Ecto neural progenitor cell (in vitro differentiated cells): ENCODE data around the gene MATCAP1.

Experiments used
- DNase-seq: peaks from one replicate; pipeline ENCODE4 v3.0.0-alpha.2; 2018; ENCODE audit warnings: low spot score

The MATCAP1 gene

DNA sequence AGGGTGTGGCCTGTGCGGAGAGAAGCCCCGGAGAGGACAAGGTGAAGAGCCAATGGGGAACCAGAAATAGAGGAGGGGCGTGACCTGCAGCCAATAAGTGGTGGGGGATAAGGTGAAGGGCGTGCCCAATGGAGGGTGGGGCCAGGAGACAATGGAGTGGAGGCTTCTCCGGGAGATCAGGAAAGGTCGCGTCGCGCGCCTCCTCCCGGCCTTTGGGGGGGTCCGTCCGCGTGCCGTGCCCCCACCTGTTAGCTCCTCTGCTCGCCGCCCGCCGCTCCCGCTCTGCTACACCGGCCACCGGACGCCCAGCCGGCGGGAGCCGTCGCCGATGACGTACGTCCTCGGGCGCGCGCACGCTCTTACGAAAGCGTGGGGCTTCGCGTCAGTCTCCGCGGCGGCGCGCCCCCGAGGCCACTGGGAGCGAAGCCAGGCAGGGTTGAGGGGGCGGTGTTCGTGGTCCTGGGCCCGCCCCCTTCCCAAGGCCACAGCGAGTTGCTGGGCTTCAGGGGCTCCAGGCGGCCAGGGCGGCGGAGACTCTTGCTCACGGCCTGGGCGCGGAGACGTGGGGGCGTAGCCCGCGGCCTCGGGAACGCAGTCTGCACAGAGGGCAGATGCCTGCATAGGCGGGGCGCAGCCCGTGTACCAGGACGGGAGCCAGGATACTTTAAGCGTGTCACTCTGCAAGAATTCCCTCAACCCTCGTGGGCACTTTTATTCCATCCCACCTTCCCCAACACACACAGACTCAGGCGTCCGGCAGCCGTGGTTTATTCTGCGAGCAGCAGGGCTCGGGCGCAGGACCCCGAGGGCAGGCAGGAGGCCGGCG, at the start of gene MATCAP1:
TSS of gene MATCAP1 (minus strand) at position 337 of the 826 bp plus-strand sequence. CDS start 3,353 bp downstream, outside the sequence.
- peak; percentile 95 for DNase-seq

DNA sequence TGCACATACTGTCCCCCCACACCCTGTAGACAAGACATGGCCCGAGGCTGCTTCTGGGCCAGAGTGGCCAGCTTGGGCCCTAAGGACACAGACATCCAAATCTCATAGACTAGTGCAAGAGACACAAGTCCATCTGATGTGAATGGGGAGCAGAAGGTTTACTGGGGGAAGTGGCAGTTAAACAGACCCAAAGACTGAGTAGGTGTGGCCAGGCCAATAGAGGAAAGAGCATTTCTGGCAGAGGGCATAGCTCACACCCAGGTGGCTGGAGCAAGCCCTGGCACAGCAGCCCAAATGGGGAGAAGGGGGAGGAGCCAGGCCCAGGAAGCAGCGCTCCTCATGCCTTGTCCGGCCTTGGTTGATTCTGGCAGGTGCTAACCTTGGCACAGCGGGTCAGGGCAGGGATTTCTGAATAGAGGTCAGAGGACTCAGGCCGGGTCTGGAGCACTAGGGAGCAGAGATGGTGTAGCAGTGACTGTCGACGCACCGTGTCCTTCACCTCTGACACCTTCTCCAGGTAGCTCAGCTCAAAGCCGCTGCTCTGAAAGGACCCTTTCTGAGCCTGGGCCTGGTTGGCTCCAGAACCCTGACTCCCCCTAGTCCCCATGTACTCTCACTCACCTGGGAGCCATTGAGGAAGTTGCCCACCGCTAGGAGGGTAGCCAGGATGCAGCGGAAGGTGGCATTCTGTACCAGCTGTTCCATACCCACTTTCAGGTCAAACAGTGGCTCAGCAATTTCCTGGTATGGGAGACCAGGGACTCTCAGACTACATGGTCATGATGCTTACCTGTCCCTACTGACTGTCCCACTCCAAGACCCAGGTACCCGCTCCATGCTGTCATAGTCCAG, 47.3 kb upstream of the MATCAP1 start:
- no peak for DNase-seq

DNA sequence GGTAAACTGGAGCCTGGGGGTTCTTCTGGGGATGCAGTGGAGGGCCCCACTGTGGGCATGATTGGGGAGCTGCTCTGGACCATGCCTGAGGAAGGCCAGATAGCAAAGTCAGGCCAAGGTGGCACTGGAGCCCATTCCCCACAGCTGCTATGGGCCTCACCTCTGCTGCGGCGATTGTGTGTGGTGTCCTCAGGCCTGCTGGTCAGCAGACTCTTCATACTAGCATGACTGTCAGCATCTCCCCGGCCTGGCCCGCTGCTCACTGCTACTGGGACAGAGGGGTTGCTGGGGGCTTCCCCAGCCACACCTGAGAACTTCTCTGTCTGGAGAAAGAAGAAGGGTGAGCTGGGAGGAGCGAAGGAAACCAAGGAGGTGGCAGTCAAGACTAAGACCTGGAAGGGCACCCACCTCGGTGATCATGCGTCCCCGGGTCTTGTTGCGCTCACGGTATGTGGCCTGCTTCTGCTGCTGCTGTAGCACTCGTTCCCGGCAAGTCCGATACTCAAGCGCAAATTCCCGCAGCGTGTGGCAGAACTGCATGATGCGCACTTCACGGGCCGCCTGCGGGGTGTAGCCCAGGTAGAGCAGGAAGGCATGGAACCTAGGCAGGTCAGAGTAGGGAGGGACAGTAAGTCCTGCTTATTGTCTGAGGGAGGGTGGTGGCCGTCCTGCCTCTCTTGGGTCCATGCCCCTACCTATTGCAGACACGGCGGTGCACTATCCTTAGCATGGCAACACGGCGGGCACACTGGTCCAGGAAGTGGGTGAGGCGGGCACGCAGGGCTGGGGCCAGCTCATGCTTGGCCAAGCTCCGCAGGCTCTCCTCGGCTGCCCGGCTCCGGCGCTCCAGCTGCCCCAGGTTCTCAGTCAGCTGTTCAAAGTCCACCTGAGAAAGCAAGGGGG, 46.4 kb upstream of the MATCAP1 start:
- DNase-seq = no peak

DNA sequence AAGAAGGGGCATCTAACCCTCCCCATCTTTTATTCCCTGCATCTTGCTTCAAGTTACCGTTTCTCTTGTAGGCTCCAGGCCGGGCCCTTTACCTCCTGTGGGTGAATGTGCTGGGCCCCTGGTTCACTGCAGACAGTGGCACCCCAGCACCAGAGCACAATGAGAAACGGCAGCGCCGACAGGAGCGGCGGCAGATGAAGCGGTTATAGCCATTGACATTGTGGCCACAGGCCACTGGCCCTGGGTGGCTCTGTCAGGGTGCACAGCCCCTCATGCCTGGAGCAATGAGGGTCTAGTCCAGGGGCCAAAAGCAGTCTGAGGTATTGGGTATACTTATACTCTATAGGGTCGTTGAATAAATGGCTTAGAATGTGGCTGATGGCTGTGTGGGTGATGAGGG, 45.1 kb upstream of the MATCAP1 start:
- DNase-seq = no peak

DNA sequence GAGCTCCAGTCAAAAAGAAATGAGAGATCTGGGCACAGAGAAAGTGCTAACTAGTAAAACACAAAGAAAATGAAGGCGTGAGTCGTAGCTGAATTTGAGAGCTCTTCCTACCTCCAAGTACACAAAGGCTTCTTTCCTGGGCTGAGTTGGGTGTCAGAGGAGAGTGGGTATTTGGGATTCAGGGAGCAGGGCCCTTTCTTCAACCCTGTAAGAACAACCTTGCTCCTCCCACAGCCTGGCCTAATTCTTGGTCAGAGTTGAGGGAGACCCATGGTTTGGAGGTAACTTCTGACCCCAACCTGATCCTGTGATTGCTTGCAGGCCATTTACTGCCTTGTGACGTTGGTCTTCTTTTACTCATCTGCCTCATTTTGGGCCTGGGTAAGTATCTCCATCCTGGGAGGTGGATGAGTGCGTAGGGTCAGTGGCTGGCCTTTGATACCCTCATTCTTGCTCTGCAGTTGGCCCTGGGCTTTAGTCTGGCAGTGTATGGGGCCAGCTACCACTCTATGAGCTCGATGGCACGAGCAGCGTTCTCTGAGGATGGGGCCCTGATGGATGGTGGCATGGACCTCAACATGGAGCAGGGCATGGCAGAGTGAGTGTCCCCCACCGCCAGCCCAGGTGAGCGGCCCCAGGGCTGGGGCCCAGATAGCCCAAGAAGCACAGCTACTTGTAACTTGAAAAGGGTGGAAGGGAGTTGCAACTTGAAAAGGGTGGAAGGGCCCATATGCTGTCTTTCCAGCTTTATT, 44.4 kb upstream of the MATCAP1 start:
- no peak for DNase-seq

DNA sequence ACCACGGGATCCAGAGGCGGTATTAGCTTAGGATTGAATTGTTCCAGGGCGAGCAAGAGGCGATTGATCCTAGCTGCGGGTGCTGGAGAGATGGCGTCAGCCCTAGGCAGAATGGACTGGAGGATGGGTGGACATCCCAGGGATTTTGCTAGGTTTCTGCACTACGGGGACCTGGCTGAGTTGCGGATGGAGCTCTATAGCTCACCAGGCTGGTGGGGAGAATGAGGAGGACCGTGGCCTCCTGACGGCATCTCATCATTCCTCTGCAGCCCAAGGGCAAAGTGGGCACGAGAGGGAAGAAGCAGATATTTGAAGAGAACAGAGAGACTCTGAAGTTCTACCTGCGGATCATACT, 43.8 kb upstream of the MATCAP1 start:
- DNase-seq = no peak

DNA sequence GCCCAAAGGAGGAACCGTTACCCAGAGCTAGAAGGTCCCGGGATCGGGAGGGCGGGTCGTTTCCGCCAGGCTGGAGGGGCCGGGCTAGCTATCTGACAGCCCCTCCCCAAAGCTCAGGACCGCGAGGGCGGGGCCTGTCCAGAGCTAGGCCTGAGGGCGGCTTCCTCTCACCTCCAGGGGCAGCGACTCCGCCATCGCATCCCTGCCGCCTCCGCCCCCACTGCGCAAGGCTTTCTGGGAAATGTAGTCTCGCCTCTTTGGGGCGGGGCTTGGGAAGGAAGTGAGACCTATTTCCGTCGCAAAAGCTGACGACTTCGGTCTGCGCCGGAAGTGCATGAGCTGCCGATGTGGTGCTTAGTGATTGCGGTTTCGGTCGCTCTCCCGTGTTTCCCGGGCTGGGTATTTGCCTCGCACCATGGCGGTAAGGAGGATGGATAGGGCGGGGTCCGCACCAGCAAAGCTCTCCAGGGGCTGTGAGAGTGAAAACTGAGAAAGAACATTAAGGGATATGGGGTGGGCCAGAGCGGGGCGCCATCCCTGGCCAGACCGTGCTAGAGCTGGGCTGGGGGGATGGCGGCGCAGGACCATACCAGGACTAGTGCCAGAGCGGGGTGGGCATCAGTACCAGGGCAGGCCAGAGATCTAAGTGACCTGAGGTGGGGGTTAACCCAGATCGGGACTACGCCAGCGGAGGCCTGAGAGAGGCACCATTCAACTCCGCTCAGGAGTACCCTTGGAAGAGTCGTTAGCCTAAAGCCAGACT, 43.2 kb upstream of the MATCAP1 start, which contains the start of gene TMEM208:
TSS of gene TMEM208 (plus strand) at position 327 of the 763 bp plus-strand sequence. CDS start at position 416, 89 bp downstream.
- peak; percentile 99 for DNase-seq

DNA sequence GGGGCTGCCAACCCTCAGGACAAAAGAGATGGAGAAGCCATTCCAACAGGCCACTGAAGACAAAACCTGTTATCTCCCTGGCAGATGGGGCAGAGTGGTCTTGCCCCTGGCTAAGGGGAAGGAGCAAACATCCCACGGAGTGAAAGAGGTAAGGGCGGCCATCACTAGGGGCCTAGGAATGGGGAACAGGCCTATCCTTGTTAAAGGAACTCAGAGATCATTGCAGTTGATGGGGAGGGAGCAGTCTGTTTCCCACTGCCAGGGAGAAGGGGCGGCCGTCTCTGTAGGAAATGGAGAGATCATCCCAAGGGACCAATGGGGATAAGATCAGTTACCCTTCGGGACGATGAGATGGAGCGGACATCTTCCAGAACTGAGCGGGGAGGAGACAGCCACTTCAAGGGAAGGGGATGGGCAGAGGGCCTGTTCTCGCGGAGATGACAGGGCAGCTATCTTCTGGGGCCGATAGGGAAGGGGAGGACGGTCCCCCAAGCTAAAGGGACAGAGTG, 42.6 kb upstream of the MATCAP1 start:
- DNase-seq = no peak

DNA sequence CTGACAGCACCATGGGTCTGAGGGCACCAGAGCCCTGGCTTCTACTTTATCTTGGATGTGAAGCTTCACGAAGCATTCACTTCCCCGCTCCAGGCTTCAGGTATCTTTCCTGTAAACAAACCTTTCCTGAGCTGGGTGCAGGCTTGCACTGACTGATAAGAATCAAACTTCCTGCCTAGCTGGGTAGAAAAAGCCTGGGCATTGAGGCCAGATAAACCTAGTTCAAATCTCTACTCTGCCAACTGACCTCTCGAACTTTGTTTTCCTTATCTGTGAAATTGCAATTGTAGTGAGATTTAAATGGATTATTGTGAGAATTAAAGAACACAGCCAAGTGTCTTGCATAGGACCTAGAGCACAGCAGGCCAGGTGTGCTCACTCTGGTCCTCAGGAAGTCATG, 40.2 kb upstream of the MATCAP1 start:
- DNase-seq = no peak

DNA sequence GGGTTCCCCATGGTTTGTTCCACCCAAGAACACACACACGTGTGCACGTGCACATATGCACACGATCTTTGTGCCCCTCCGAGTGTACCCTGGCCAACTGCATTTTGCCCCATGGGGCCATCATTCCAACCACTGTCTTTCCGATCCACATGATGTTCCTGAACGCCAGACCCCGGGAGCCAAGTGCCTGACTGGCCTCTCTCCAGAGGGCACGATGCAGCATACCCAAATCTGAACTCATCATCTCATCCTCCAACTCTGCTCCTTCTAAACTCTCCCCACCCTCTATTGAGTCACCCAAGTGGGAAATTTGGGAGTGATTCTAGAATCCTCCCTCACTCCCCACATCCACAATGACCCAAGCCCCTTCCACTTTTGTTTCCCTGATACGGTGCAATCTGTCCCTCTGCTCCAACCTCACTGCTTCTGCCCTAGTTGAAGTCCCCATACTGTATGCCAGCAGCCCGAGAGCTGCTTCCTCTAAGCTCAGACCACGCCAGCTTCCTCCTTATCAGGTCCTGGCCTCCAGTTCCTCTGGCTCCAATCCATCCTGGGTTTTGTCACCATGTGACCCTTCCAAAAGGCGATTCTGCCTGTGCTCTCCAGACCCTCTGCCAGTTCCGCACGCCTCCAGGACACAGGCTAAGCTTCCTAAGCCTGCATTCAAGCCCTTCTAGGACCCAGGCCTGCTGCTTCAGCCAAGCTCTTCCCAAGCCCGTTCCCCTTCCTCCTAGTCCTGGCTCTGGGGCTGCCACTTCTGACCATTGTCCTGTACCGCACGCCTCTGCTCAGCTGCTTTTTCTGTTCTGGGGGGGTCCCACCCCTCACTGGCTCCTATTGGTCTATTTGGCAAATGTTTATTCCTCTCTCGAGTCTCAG, 33.1 kb upstream of the MATCAP1 start:
- DNase-seq = no peak

DNA sequence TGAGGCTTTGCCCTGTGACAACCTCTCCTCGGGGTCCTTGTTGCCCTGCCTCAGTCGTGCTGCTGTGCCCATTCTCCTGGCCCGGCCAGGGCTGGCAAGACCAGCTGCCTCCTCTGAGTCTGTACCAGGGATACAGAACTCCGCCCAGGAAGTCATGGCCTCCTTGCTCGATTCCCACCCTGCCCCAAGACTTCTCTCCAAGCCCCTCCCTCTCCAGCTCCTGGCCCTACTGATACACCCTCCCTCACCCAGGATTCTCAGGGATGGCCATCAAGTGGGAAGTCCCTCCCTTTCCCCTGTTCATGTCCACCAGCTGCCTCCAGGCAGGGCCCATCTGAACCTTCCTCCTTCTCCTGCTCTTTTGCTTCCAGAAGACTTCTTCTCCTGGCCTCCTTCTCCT, 31.9 kb upstream of the MATCAP1 start:
- no peak for DNase-seq

DNA sequence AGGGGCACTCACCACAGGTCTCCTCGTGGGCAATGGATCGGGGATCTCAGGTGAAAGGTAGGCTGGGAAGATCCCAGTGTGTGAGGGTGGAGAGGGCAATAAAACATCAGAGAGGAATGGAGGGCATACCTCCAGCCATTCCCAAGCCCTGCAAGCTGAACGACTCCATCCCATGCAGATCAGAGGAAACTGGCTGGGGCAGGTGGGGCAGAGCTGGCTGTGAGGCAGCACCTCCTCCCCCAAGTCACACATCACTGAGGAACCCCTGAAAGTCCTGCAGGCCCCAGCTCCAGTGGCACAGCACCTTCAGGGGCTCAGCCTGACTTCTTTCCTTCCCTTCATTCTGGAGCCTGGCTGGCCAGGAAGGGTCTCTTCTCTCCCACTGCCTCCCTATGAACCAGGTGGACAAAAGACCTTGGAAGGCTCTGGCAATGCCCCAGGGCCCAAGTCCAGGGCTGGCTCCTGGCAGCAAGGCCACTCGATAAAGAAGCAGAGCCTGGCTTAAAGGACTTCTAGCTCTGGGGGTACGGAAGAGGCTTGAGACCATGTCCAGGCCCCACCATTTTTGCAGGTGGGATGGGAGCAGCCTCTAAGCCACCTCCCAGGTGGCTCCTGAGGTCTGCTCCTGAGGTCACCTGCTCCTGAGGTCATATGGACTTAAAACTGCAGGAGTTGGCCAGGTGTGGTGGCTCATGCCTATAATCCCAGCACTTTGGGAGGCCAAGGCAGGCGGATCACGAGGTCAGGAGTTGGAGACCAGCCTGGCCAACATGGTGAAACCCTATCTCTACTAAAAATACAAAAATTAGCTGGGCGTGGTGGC, 29.6 kb upstream of the MATCAP1 start:
- DNase-seq = no peak

DNA sequence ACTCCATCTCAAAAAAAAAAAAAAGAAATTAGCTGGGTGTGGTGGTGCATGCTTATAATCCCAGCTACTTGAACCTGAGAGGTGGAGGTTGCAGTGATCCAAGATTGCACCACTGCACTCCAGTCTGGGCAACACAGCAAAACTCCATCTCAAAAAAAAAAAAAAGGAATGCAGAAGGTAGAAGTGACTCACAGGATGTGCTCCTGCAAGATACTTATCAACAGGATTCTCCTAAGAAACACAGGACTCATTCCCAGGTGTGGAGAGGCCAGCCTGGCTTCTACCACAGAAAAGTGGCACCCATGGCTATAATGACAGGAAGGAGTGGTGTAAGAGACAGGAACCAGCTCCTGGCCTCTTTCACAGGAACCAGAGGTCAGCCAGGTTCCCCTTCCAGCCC, 29.0 kb upstream of the MATCAP1 start:
- no peak for DNase-seq

DNA sequence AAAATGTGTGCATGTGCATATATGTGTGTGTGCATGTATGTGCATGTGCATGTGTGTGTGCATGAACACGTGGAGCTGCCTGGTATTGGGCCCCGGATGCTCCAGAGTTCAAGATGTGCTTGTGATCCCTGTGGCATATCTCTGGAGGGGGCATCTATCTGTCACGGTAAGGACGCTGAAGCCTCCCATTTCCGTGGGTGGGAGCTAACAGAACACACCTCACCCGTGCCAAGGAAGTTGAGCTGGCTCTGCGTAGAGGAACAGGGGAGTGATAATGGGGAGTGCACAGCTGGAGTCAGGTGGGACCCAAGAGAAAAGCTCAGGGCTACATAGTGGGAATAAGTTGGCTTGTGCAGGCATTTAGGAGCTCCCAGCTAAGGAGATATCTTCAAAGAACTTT, 27.9 kb upstream of the MATCAP1 start:
- DNase-seq = no peak

DNA sequence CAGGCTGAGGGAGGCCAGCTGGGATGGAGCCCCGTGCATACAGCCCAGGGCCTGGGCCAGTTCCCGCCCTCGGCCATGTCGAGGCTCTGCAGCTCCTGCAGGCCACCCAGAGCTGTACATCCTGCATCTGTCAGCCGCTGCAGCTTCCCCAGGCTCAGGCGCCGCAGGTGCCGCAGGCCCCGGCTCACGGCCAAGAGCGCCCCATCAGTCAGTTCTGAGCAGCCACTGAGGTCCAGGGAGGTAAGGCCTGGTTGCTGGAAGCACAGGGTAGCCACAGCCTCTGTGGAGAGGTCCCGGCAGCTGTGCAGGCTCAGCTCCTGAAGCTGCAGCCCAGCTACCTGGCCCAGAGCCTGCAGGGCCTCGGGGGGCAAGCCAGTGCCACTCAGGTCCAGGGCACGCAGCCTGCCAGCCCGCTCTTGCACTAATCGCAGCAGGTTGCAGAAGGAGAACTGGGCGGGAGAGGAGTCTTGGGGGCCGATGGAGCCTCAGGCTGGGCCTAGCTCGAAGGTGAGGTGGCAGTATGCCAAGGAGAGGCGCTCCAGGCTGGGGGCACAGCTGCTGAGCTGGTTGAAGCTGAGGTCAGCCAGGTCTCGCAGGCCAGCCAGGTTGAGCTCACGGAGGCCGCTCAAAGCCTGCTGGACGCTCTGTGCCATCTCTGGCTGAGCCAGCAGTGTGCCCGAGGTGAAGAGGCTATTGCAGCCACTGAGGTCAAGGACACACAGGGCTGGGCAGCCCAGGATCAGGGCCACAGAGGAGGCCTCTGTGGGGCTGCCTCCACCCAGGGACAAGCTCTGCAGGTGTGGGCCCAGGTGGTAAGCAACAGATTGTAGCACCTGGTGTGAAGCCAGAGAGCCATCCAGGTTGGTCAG, 26.5 kb upstream of the MATCAP1 start:
- no peak for DNase-seq

DNA sequence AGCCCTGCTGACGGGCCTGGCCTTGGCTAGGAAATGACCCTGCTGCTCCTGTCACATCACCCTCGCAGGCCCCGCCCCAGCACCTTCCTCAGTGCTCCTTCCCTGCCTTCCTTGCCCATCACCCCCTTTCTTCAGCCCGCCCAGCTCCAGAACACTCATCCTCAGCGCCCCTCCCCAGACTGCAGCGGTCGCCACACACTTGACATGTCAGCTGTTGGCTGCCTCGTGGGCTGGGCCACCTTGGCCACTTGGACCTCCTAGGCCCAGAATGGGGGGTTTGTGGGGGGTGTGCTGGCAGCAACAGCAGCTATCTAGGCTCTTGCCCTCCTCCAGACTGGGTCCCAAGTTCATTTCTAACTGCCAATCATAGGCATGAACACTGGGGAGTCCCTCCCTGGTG, 25.8 kb upstream of the MATCAP1 start:
- DNase-seq = no peak

DNA sequence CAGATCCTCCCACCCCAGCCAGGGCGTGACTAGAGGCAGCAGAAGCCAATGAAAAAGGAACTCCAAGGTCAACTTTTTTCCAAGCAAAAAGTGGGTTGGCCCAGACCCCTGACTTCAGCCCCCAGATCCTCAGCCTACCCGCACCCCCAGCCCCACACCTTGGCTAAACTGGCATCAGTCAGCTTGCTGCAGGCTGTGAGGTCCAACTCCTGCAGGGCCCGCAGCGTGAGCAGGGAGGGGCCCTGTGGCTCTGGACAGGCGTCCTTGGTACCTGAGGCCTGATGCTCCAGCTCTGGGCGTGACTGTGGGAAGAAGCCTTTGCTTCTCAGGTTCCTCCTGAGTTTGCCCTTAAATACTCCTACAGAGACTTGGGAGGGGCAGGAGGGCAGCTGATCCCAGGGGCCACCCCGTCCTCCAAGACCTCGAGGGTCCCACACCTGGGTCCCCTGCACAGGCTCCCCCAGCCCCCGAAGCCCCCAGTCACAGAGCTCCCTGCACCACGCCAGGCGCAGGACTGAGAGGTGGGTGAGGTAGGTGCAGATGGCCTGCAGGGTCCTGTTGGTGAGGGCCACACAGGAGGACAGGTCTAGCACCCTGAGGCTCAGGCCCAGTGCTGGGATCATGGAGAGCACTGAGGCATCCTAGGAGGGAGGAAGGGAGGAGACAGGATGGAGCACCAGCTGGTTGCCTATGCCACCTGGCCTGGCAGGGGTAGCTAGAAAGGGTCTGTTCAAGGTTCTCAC, 24.6 kb upstream of the MATCAP1 start:
- DNase-seq = no peak
